Activated CD4-positive, alpha-beta T cell treated with anti-CD3 and anti-CD28 coated beads, Interleukin-2, amount 10 ng/mL, durations not matched to agents 24 days and 14 days (primary cell): ENCODE results near the gene WDR7. TPM values are rescaled to one million over a fixed set of nuclear protein-coding genes. Genes with fewer than 3 reads are reported as not detected.

Experiments
- DNase-seq: peaks from one replicate; pipeline ENCODE4 v3.0.0; 2022
- H3K27ac Mint-ChIP-seq: one replicate; pipeline ENCODE4 v1.8.0; 2022; ENCODE audit warnings: mild to moderate bottlenecking, mixed read lengths
- H3K27me3 Mint-ChIP-seq: one replicate; pipeline ENCODE4 v1.8.0; 2022; ENCODE audit warnings: mixed read lengths
- H3K36me3 Mint-ChIP-seq: one replicate; pipeline ENCODE4 v1.8.0; 2022; ENCODE audit warnings: low read depth, mild to moderate bottlenecking, mixed read lengths
- H3K4me1 Mint-ChIP-seq: one replicate; pipeline ENCODE4 v1.8.0; 2021; ENCODE audit warnings: mixed read lengths
- H3K4me3 Mint-ChIP-seq: one replicate; pipeline ENCODE4 v1.8.0; 2022; ENCODE audit warnings: mild to moderate bottlenecking, moderate library complexity, mixed read lengths
- H3K9me3 Mint-ChIP-seq: one replicate; pipeline ENCODE4 v1.8.0; 2021; ENCODE audit warnings: mixed read lengths
- intact Hi-C: fragments of 100-400 bp; cut with micrococcal nuclease; formaldehyde crosslinking; loops from one replicate; pipeline ENCODE4 v1.15.1; 2023
- total RNA-seq: library from RNA; stranded (reverse); gene quantifications from 2 replicates; pipeline ENCODE4 v1.2.3, GENCODE V29; 2022

WDR7 gene
- total RNA-seq, 1 donor from 2014 or later, result 26.0 TPM

- H3K4me3 Mint-ChIP-seq, result no peak overlapping the region
- peaks cover 16% of the 10 kb centered on the region for H3K4me1 Mint-ChIP-seq
- no peaks in the 10 kb centered on the region for H3K27me3 Mint-ChIP-seq
- intact Hi-C loops, result no loop called here
- H3K36me3 Mint-ChIP-seq, result peaks cover 6% of the 10 kb centered on the region
- H3K9me3 Mint-ChIP-seq, result peaks cover 6% of the 10 kb centered on the region
- H3K27ac Mint-ChIP-seq, result no peak overlapping the region
- no peak for DNase-seq
Observed at GRCh38 chr18:56662902-56663301, 11.7 kb downstream of the WDR7 start.

- peaks cover 14% of the 10 kb centered on the region for H3K4me1 Mint-ChIP-seq
- H3K36me3 Mint-ChIP-seq, result peaks cover 18% of the 10 kb centered on the region
- no peaks in the 10 kb centered on the region for H3K27me3 Mint-ChIP-seq
- H3K27ac Mint-ChIP-seq, result no peak overlapping the region
- no peak for DNase-seq
- intact Hi-C loops, result no loop called here
- H3K9me3 Mint-ChIP-seq, result no peaks in the 10 kb centered on the region
- no peak overlapping the region for H3K4me3 Mint-ChIP-seq
Observed at GRCh38 chr18:56672391-56672790, 21.2 kb downstream of the WDR7 start.

- Mint-ChIP-seq H3K4me1 (peaks cover 14% of the 10 kb centered on the region), H3K27ac (no peak overlapping the region), H3K36me3 (peaks cover 22% of the 10 kb centered on the region), H3K4me3 (no peak overlapping the region), H3K27me3 (no peaks in the 10 kb centered on the region), H3K9me3 (no peaks in the 10 kb centered on the region)
- intact Hi-C loops, result no loop called here
- no peak for DNase-seq
Observed at GRCh38 chr18:56672981-56673380, 21.8 kb downstream of the WDR7 start.

- peaks cover 26% of the 10 kb centered on the region for H3K36me3 Mint-ChIP-seq
- intact Hi-C loops, result no loop called here
- H3K27me3 Mint-ChIP-seq, result no peaks in the 10 kb centered on the region
- DNase-seq, result no peak
- H3K27ac Mint-ChIP-seq, result no peak overlapping the region
- H3K9me3 Mint-ChIP-seq, result no peaks in the 10 kb centered on the region
- H3K4me1 Mint-ChIP-seq, result peaks cover 1% of the 10 kb centered on the region
- no peak overlapping the region for H3K4me3 Mint-ChIP-seq
Observed at GRCh38 chr18:56676639-56677038, 25.5 kb downstream of the WDR7 start.

- Mint-ChIP-seq H3K27me3 (no peaks in the 10 kb centered on the region), H3K27ac (no peak overlapping the region), H3K36me3 (peaks cover 22% of the 10 kb centered on the region), H3K4me1 (no peaks in the 10 kb centered on the region), H3K9me3 (no peaks in the 10 kb centered on the region), H3K4me3 (no peak overlapping the region)
- intact Hi-C loops, result no loop called here
- DNase-seq, result no peak
Observed at GRCh38 chr18:56678836-56679565, 27.8 kb downstream of the WDR7 start.

GRCh38 chr18:56684277-56684676 lies 33.1 kb downstream of the WDR7 start:
- no peak overlapping the region for H3K27ac Mint-ChIP-seq
- H3K36me3 Mint-ChIP-seq, result peaks cover 9% of the 10 kb centered on the region
- H3K4me1 Mint-ChIP-seq, result no peaks in the 10 kb centered on the region
- intact Hi-C loops, result no loop called here
- no peak overlapping the region for H3K4me3 Mint-ChIP-seq
- H3K27me3 Mint-ChIP-seq, result no peaks in the 10 kb centered on the region
- no peak for DNase-seq
- no peaks in the 10 kb centered on the region for H3K9me3 Mint-ChIP-seq

- no peak overlapping the region for H3K4me3 Mint-ChIP-seq
- H3K36me3 Mint-ChIP-seq, result peaks cover 13% of the 10 kb centered on the region
- H3K27me3 Mint-ChIP-seq, result no peaks in the 10 kb centered on the region
- no peak overlapping the region for H3K27ac Mint-ChIP-seq
- no peak for DNase-seq
- H3K9me3 Mint-ChIP-seq, result no peaks in the 10 kb centered on the region
- no peaks in the 10 kb centered on the region for H3K4me1 Mint-ChIP-seq
- intact Hi-C loops, result no loop called here
Observed at GRCh38 chr18:56691530-56691929, 40.4 kb downstream of the WDR7 start.

- Mint-ChIP-seq H3K4me3 (no peak overlapping the region), H3K36me3 (peaks cover 7% of the 10 kb centered on the region), H3K27ac (no peak overlapping the region), H3K27me3 (no peaks in the 10 kb centered on the region), H3K4me1 (no peaks in the 10 kb centered on the region), H3K9me3 (no peaks in the 10 kb centered on the region)
- intact Hi-C loops, result no loop called here
- no peak for DNase-seq
Observed at GRCh38 chr18:56696966-56697365, 45.8 kb downstream of the WDR7 start.

GRCh38 chr18:56702946-56703345 lies 51.8 kb downstream of the WDR7 start:
- H3K9me3 Mint-ChIP-seq, result no peaks in the 10 kb centered on the region
- peak; percentile 72 for DNase-seq
- no peaks in the 10 kb centered on the region for H3K27me3 Mint-ChIP-seq
- peaks cover 3% of the 10 kb centered on the region for H3K36me3 Mint-ChIP-seq
- no peak overlapping the region for H3K27ac Mint-ChIP-seq
- no peaks in the 10 kb centered on the region for H3K4me1 Mint-ChIP-seq
- intact Hi-C loops, result no loop called here
- no peak overlapping the region for H3K4me3 Mint-ChIP-seq

- Mint-ChIP-seq H3K27ac (no peak overlapping the region), H3K36me3 (peaks cover 3% of the 10 kb centered on the region), H3K27me3 (no peaks in the 10 kb centered on the region), H3K9me3 (no peaks in the 10 kb centered on the region), H3K4me1 (peaks cover 11% of the 10 kb centered on the region), H3K4me3 (no peak overlapping the region)
- peak; percentile 84 for DNase-seq
- intact Hi-C loops, result loop anchor here (2.0 to 5.0 kb wide), 4 partner anchors 17 to 853 kb away; partner anchors contain the start of gene WDR7
Observed at GRCh38 chr18:56709463-56709862, 58.3 kb downstream of the WDR7 start.

- no peak overlapping the region for H3K27ac Mint-ChIP-seq
- H3K36me3 Mint-ChIP-seq, result peaks cover 3% of the 10 kb centered on the region
- no peak overlapping the region for H3K4me3 Mint-ChIP-seq
- H3K27me3 Mint-ChIP-seq, result no peaks in the 10 kb centered on the region
- intact Hi-C loops, result no loop called here
- no peaks in the 10 kb centered on the region for H3K9me3 Mint-ChIP-seq
- H3K4me1 Mint-ChIP-seq, result peaks cover 20% of the 10 kb centered on the region
- DNase-seq, result no peak
Observed at GRCh38 chr18:56711708-56712445, 60.7 kb downstream of the WDR7 start.

- intact Hi-C loops, result no loop called here
- Mint-ChIP-seq H3K36me3 (peaks cover 2% of the 10 kb centered on the region), H3K27ac (peak overlapping the region; percentile 20), H3K27me3 (no peaks in the 10 kb centered on the region), H3K9me3 (no peaks in the 10 kb centered on the region), H3K4me3 (no peak overlapping the region), H3K4me1 (peaks cover 25% of the 10 kb centered on the region)
- DNase-seq, result no peak
Observed at GRCh38 chr18:56712761-56713160, 61.6 kb downstream of the WDR7 start.

GRCh38 chr18:56715121-56715520 lies 64.0 kb downstream of the WDR7 start:
- Mint-ChIP-seq H3K4me3 (no peak overlapping the region), H3K36me3 (peaks cover 4% of the 10 kb centered on the region)

GRCh38 chr18:56716692-56717146 lies 65.6 kb downstream of the WDR7 start:
- Mint-ChIP-seq H3K4me3 (no peak overlapping the region), H3K27me3 (no peaks in the 10 kb centered on the region), H3K9me3 (no peaks in the 10 kb centered on the region), H3K27ac (peak overlapping the region; percentile 63), H3K4me1 (peaks cover 26% of the 10 kb centered on the region), H3K36me3 (peaks cover 7% of the 10 kb centered on the region)
- intact Hi-C loops, result loop anchor here (1.0 to 5.0 kb wide), 3 partner anchors 11 to 286 kb away; no protein-coding TSS in a partner anchor
- DNase-seq, result no peak

More at GRCh38 chr18:56715121-56715520, 64.0 kb downstream of the WDR7 start:
- intact Hi-C loops, result loop anchor here (5.0 kb wide), 1 partner anchor 287 kb away; no protein-coding TSS in a partner anchor
- DNase-seq, result no peak
- Mint-ChIP-seq H3K27me3 (no peaks in the 10 kb centered on the region), H3K9me3 (no peaks in the 10 kb centered on the region), H3K27ac (no peak overlapping the region), H3K4me1 (peaks cover 25% of the 10 kb centered on the region)
